ENCODE results near the gene WDR5. TPM values are rescaled to one million over a fixed set of nuclear protein-coding genes. Genes with fewer than 3 reads are reported as not detected.

The WDR5 gene
- total and polyA plus RNA-seq, 2 experiments from 2014 or later, result 37.0 to 56.6 TPM

GRCh38 chr9:134162926-134163370, 27.1 kb downstream of the WDR5 start:
- no peak overlapping the region for H3K4me2 ChIP-seq
- peaks cover 2% of the 10 kb centered on the region; the same call in 2 of the 3 replicates for H3K4me1 Mint-ChIP-seq
- peak; percentile 63 for DNase-seq (ENCODE audit: low spot score)
- H3K27ac ChIP-seq (ENCODE audit: low read depth), result no peak overlapping the region
- no peaks in the 10 kb centered on the region for H3K79me2 ChIP-seq (replicated peaks; ENCODE audit: insufficient read depth)
- peak overlapping the region; percentile 96 for H2AFZ ChIP-seq
- TF ChIP-seq ZNF462 (CRISPR knock-in tag; IDR thresholded peaks at IDR 0.05) (no peak), ETS1 (IDR thresholded peaks at IDR 0.05) (no peak), EZH2 (IDR thresholded peaks at IDR 0.05; ENCODE audit: low read depth, unreplicated experiment) (no peak)
- peaks cover 13% of the 10 kb centered on the region; the same call in 1 of the 2 replicates for H3F3A ChIP-seq (replicated peaks; ENCODE audit: low read depth)
- H4K20me1 ChIP-seq (replicated peaks; ENCODE audit: insufficient read depth), result no peaks in the 10 kb centered on the region; the same call in 1 of the 2 replicates
- no peak overlapping the region for H3K27ac Mint-ChIP-seq
- H3K9me2 ChIP-seq (ENCODE audit: insufficient read depth), result no peaks in the 10 kb centered on the region
- H3K36me3 ChIP-seq (ENCODE audit: insufficient read depth), result peaks cover 10% of the 10 kb centered on the region
- H3K9me3 Mint-ChIP-seq, result peaks cover 12% of the 10 kb centered on the region; the same call in 2 of the 3 replicates
- ATAC-seq, result no peak
- peaks cover 31% of the 10 kb centered on the region for H3K36me3 Mint-ChIP-seq (ENCODE audit: low read depth)
- H3K27me3 Mint-ChIP-seq (ENCODE audit: insufficient read depth, low read depth, poor library complexity), result peaks cover 14% of the 10 kb centered on the region
- H3K4me3 Mint-ChIP-seq, result no peak overlapping the region
- H3K4me1 ChIP-seq (ENCODE audit: insufficient read depth), result peaks cover 9% of the 10 kb centered on the region; the same call in 1 of the 2 replicates
- no peak overlapping the region for H3K4me3 ChIP-seq
- 0 out of 2 replicates have a peak, but pooled peaks cover 4% of the 10 kb centered on the region for H3K27me3 ChIP-seq (ENCODE audit: insufficient read depth)
